Hematopoietic multipotent progenitor cell treated with erythropoietin and hydrocortisone succinate and interleukin-3 and kit ligand, for 4 days (in vitro differentiated cells): ENCODE data around the gene TCF4.

Experiments
- DNase-seq: peaks from one replicate; pipeline ENCODE4 v3.0.0-alpha.2; 2015

Gene TCF4

DNA sequence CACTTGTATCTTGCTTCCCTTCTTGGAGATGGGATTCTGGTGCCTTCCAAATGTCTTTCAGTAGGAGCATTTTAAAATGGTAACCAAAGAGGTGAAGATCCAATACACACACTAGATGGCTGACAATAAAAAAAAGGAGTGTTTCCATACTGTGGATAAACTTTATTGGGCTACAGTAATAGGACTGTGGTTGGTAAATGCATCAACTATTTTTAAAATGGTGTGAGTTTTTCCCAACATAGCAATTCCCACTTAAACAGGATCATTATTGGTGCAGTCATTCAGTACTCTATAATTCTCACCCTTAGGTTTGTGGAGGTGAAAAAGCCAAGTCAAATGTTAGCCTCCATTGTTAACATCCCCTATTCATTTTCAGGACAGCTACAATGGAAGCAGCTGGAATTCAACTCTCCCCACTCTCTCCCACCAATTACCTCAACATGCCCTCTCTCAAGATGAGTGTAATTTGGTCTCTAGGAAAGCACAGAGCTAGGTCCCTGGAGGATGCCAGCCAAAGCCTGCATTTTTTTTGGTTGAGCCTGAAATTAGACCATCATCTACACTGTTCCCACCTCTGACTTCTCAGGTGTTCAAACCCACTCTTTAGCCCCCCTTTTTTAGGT lies 273.3 kb downstream of the TCF4 start:
- DNase-seq = no peak

DNA sequence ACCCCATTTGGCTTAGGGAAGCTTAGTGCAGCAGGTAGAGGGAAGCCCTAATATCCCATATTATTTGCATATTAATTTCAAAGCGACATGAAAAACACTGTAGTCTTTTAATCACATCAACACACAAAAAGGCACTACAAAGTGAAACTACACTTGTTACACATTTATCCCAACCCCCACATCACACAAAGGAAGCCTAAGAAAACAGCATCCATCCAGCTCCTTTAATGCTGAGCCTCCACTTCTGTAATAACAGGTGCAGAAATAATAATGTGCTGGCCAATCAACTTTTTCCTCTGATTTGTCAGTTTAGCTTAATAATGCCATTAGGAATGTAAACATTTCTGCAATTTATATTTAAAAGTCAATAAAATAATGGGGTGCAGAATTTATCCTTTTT lies 274.0 kb downstream of the TCF4 start:
- DNase-seq = no peak

DNA sequence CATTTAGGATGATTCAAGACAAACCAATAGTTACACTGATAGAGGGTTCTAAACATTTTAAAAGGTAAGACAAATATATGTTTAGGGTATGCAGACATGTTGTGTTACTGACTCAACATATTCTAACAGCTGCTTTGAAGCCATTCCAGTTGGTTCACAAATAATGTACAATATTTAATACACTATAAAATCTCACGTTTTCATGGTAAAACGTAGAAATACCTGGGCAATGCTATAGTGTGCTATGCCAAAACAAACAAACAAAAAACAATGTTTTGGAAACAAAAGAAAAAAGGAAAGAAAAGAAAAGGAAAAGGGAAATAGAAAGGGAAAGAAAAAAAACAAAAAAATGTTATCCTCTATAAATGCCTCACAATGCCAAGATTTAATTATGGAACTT lies 277.1 kb downstream of the TCF4 start:
- DNase-seq = no peak

DNA sequence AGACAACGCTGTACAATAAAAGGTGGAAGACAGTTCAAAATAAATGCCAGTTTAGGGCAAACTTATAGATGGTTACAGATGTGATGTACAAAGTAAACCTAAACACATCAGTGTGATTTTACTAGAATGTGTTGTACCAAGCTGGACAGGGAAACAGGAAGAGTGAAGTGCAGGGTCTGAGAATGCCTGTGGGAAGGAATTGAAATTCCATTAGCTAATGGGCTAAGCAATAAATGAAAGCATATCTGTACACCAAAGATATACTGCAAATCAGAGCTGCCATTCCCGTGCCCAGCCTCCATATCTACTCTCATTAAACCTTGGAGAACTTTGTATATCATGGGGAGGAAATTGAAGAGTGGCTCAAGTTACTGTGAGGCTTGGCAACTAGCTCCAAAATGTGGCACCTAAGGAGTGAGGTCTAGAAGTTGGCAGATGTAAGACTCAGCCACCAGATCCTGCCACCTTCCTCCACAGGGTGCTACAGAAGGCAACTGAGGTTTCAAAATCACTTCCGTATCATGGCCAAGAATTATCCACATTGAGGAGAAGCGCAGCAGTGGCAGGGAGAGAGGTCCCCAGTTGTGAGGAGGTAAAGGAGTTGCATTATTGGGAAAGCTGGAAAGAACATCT lies 277.8 kb downstream of the TCF4 start:
- DNase-seq = no peak

DNA sequence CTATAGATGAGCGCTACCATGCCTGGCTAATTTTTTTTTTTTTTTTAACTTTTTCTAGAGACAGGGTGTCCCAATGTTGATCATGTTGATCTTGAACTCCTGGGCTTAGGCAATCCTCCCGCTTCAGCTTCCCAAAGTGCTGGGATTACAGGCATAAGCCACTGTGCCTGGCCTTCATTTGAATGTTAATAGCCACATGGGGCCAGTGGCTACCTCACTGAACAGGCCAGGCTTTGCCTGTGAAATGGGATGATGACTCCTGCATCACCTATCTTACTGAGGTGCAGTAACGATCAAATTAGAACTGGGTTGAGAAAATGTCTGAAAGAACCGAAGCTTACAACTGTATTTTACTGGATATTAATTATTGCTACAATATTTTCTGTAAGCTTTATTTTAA lies 278.7 kb downstream of the TCF4 start:
- no peak for DNase-seq

DNA sequence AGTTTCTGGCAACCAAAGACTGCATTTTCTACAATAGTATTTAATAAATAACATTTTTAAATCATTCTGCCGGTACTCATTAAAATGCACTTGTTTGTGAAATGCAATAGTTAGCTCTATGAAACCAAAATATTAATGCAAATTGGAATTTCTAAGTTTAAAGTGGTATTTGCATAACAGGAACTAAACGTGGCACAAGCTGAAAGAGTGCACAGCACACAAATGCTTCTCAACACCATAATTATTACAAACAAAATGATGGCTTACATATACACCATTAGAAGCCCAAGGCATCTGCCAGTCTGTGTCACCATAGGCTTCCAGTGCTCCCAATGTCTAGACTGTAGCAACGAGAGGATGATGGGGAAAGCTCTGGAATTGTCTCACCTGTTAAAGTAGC lies 280.5 kb downstream of the TCF4 start:
- no peak for DNase-seq

DNA sequence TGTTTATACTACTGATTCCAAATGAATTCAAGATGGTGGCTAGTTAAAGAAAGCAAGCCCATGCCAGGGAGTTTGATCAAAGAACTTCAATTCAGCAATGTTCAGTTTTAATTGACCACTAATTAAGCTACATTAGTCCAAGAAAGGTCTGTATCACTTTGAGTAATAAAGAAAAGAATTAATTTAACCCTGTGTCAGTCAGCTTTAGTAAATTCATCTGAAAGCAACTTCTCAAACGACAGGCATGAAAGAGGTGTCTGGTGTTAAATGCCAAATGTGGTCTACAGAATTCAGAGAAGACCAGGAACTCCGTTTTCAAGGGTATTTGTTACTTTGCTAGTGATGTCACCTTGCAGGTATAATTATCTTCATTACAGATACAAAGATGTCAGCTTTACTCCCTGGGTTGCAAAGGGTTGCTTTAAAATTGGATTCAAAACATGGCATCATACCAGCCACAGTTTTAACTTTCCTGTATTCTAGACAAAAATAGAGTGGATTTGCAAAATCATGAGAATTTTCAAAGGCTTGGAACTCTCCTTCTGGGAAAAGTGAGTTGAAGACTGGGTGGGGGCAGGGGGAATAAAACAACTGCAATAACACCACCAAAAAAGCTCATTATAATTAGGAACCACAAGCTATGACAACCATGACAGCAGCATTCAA lies 281.5 kb downstream of the TCF4 start:
- no peak for DNase-seq

DNA sequence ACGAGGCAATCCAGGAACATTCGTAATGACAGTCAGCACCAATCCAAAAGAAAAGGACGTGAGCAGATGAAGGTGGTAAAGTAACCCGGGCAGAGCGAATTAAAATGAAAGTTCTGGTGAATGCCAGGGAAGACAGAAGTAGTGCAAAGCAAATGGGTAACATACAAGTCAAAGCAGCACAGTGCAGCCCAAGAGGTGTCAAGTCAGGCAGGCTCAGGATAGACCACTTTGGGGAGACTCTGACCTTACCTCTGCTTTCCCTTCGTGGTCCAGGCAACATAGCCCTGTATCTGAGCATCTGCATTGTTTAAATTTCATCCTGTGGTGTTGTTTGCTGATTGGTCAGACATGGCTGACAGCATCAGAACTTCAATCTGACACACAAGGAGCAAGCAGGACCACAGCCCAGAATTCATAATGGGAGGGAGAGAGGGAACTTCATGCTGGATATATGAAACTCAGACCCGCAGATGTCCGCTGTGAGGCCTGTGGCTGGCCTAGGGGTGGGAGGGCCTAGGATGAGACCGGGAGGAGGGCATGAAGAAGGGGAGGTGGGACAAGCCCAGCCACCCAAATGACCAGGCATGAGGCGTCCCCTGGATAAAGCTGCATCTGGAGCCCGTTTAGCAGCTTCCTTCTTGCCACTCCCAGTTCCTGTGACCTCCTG lies 285.7 kb downstream of the TCF4 start:
- DNase-seq = no peak

DNA sequence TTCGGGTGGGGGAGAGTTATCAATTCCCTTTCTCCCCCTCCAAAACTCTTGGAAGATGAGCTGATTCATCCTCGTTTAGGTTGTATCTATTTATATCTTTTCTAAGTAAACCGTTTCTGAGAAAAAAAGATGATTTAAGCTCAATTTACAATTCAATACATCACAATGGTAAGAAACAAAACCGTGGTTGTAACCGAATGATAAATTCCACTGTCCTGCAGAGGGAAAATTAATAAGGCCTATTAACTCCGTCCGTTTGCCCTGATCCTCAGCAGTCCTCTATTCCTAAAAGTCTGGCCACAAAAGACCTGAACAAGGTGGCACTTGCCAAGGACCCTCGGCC lies 286.2 kb downstream of the TCF4 start:
- DNase-seq = no peak

DNA sequence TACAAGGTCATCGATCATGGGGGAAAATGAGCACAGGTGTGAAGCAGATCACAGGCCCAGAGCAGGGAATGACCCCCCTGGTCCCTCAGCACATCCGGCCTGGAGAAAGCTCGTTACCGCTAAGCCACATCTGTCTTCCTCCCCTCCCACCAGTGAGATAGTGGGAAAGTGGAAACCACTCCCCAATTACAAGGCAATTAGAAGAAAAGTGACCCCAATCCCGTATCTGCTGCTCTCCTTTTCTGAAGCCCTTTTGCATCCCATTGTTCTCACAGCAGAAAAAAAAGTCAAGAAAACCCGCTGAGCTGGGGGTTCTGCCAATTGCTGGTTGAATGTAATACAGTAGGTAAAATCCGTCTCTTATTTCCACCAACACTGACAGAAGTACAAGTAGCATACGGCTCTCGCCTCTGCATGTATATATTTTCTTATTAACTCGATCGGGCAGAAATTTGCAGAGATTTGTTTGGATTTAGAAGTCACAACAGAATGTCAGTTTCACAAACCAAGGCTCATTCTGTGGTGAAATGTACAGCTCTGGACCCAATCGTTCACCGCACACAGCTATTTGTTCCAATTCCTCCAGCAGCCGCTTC lies 287.0 kb downstream of the TCF4 start:
- DNase-seq = no peak

DNA sequence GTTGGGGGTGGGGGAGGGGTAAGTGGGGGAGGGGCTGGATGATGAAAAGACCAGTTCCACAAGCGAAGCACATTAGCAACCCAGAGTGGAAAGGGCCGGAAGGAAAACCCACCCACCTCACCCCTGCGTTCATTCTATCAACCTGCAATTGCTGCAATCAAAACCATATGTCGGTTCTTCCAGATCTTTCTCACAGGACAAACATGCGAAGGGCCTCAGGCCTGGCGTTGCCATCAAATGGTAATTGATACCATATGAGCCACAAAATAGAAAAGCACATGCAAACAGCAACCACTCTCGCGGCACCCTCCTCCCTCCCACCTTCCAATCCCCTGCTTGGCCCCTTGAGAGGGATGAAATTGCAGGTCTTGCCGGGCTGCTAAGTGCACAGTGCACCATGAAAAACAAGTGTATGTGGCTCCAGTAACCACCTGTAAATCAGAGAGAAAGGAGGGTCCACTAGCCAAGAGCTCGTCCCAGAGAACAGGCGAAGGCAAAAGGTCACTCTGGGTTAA lies 287.5 kb downstream of the TCF4 start:
- no peak for DNase-seq

DNA sequence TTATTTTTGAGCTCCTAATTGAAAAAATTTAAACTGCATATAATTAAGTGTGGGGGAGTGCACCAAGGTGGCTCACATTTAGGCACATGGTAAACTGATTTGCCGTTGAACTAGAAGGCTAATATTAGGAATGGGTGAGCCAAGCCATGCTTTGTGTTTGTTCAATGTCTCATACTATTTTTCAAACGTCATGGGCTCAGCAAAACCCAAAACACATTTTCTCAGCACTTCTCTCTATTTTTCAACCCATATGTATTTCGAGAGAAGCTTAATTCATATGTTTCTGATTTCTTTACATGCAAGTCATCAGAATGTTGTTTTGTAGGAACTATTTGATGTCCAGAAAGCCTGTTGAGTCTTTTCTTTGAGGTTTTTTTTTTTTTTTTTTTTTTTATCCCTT lies 291.2 kb downstream of the TCF4 start:
- DNase-seq = no peak

DNA sequence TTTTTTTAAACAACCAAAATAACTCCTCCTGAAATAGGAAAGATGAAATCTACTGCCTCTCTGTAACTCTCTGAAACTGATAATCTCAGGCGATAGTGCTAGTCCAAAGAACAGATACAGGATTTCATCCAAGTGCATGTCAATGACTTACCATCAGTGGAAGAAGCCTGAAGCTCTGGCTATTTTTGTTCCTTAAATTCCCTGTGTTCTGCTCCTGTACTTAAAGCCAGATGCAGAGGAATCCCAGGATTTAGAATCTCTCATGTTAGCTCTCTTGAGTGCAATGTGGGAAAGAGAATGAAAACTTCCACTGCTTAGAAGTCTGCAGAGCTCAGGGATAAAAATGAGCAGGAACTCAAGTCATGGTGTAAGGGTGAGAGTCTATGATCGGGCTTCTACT lies 291.9 kb downstream of the TCF4 start:
- DNase-seq = no peak

DNA sequence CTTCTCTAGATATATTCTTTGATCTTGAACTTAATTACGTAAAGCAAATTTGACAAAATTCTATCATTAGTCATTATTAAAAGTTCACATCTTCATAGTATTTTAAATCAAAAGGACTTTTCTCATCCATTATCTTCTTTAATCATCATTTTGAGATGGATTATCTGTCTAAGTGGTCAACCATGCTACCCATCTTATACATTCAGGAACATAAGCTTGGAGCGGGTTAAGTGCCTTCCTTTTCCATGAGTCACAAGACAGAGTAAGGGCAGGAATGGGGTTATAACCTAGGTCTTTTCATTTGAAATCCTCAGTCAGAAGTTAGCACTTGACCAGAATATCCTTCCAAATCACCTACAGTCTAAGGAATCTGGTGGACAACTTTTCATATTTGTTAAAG lies 297.1 kb downstream of the TCF4 start:
- DNase-seq = no peak

DNA sequence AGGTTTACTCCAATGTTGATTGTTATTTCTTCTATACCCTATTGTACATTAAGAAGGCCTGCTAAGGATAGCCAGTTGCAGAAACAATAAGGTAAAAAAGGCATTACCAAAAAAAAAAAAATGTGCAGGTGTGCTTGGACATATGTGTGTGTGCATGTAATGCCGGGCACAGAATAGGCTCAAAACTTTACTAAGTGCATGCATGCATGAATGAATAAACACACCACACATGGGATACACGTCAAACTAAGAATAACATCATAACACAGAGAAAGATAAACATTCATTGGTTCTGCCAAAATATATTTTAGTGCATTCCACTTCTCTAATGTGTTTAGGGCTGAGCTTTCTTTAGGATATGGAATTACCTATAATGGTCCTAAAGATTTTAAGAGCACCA lies 298.2 kb downstream of the TCF4 start:
- DNase-seq = no peak

DNA sequence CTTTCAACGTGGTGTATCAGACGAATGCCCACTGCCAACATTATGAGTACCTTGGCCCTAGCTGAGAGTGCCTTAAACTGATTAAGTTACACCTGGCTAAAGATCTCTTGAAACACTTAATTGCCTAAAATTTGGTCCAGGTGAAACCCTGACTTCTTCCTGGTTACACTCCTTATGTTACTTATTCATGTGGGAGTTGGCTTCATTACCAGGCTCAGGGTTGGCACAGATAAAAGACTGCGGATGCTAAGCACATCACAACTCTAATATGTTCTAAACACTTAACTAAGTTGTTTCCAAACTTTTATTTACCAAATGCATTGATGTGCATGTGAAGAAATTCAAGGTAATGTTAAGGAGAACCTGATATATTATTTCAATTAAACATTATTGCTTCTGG lies 298.9 kb downstream of the TCF4 start:
- DNase-seq = no peak

DNA sequence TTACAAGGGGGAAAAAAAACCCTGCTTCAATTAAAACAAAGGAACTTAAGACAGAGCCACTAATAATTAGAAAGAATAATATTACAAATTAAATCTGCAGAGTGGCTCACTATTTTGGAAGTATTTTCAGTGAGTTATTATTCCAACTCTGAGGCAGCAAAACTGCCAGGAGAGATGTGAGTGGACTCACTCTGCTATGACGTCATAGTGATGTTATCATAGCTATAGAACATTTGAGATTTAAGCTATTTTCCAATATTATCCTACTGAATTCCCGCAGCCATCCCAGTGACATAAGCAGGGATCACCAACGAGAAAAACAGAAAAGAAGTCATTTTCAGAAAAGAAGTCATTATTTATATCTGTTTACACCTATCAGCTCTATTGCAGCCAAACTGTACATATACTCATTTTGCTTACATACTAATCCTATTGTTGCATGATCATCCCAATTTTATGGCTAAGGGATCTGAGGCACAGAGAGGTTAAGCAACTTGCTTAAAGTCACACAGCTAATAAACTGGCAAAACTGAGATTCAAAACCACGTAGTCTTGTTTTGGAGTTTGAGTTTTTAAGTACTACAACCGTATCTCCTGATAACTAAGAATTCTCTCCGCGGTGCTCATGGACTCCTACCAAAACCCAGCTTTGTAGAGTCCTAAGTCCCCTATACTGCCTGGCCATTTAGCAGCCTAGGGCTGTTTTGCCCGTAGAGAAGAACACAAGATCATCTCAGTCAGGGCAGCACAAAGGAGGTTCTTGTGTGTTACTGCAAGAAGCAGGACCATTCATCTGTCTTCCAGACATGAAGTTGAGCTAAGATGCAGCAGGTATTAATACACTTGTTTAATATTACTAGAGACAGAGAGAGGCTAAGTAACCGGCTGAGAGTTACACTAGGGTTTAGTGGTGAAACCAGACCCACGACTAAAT lies 299.8 kb downstream of the TCF4 start:
- no peak for DNase-seq

DNA sequence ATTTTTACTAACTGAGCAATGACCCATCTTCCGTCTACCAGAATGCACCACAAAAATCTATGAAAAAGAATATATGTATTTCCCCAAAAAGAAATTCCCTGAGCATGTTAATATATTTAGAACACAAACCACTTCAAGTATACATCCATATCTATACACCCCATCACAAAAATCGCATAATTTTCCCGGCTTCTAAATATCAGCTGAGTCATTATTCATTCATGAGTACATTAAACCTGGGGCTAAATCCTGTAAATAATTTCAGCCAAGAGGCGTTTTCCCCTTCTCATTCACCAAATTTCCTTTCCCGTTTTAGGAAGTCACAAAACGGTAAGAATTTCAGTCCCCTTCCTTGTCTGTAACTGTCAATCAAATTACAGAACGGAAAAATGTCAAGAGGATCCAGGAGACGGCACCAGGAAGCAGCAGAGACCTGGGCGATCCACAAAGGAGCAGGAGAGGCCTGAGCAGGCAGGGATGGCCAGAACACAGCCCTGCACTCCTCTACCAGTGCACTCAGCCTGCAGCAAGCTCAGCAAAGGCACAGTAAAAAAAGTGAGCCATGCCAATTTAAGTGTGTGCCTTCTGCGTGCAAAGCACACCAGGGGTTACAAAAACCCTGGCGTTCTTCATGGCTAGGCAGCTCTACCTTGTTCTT lies 300.7 kb downstream of the TCF4 start:
- no peak for DNase-seq

DNA sequence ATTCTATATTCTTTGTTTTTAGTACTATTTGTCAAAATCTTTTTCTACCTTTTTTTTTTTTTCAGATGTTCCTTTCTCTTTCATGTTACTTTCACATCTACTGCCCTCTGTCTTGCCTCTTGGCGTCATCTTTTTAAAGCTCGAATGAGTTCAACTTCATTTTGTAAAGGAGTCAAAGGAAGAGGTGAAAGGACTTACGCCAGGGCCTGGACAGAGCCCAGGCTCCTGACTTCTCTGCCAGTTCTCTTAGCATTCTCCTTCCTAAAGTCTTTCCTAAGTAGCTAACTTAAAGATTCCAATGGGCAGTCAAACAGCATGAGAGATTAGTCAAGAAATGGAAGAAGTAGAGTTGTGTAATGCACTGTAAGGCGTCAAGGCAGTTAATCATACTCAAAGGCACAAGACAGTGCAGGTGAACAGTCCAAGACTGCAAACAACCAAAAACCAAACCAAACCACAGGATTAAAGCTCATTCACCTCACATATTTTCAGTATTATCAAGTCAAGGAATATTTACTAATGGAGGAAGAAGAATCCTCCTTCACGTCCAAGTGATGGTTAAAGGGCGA lies 301.7 kb downstream of the TCF4 start:
- no peak for DNase-seq

DNA sequence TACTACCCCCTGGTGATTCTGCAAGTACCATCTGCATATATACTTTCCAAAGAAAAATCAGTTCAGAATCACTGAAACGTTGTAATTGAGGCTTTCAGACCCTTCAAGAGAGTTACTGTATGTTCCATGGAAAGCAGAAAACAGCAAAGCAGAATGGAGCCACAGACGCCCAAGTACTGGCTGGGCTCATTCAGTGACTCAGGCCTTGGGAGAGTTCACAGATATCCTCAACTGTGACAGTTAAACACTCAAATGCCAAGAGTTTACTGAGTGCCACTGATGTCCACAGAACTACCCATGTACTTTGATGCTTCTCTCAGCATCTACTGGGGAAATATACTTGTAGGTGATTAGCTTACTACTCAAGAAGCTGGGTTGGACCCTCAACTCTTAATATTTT lies 303.4 kb downstream of the TCF4 start:
- no peak for DNase-seq

DNA sequence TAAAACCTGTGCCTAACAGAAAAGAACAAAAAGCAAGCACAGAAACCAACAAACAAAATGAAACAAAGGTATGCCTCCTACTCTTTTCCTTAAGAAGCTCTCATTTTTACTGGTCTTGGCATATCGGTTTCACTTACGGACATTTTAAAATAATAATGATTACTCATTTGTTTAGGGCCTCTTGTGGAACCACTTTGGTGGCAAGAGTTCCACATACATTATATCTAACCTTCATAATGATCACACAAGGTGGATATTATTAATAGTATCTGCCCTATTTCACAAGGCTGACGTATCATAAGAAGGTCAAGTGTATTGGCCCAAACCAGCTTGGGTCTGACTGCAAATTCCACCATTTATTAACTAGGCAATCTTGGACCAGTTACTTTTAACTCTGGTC lies 304.7 kb downstream of the TCF4 start:
- DNase-seq = no peak

DNA sequence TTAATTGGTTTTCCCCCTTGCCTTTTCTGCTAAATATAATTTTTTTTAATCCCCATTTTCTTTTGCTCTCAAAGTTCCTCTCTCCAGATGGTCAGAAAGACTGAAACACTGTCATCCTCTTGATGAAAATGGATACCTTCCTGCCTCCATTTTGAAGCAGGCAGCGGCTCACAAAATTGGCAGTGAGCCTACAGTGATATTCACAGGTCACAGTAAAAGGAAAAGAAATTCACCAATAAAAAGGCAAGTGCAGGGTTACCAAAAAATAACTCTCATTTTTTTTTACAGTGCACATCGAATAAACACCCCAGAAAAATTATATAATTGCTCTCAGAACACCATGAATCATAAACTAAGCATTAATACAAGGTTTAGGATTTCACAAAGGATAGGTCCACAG lies 307.5 kb downstream of the TCF4 start:
- no peak for DNase-seq
